Thyroid gland (tissue), 4 donors: ENCODE results near the gene UBAC1. TPM values are rescaled to one million over a fixed set of nuclear protein-coding genes. Genes with fewer than 3 reads are reported as not detected.
"Not testable (repeated sequence)": the region's sequence is repeated elsewhere in the genome, so short reads cannot be mapped to it uniquely, and the experiment has no call there.

ENCODE experiments used
- DNase-seq, 2 donors: peaks; one replicate each; pipeline ENCODE4 v3.0.0-alpha.2; 2019
- H3K27ac ChIP-seq, 3 donors: fragments of 200-600 bp; sonication (generic); 1 replicate in 2 of 3; 2 replicates in 1 of 3; pipeline ENCODE4 v1.5.1; 2016 to 2019; ENCODE audit warnings: mild to moderate bottlenecking in 1 of 3, moderate library complexity in 1 of 3
- H3K27me3 ChIP-seq: fragments of 200-600 bp; sonication (generic); one replicate; pipeline ENCODE4 v1.5.1; 2019
- H3K36me3 ChIP-seq, 2 donors: fragments of 200-600 bp; sonication (generic); one replicate each; pipeline ENCODE4 v1.5.1; 2016 to 2019
- H3K4me1 ChIP-seq, 2 donors: fragments of 200-600 bp; sonication (generic); one replicate each; pipeline ENCODE4 v1.5.1; 2017 to 2019
- H3K4me3 ChIP-seq, 3 donors: fragments of 200-600 bp; sonication (generic); replicated peaks in 1 of 3; 1 replicate in 2 of 3; 2 replicates in 1 of 3; pipeline ENCODE4 v1.5.1; 2016; ENCODE audit warnings: mild to moderate bottlenecking in 1 of 3
- H3K9me3 ChIP-seq: fragments of 200-600 bp; sonication (generic); one replicate; pipeline ENCODE4 v1.5.1; 2017
- POLR2A ChIP-seq, 2 donors: fragments of 450-650 bp; IDR thresholded peaks; one replicate each; pipeline ENCODE4 v1.6.1; 2017; ENCODE audit warnings: antibody characterized with exemption in 2 of 2, mild to moderate bottlenecking in 2 of 2, moderate library complexity in 1 of 2
- WGBS, 2 donors: methylation state at CpG; one replicate each; pipeline ENCODE4 v1.1.5; 2017; 5-methylcytosine and 5-hydroxymethylcytosine counted together
- intact Hi-C: fragments of 100-400 bp; cut with DNase I; formaldehyde crosslinking; loops from one replicate; pipeline ENCODE4 v1.15.1; 2023
- total RNA-seq, 4 donors: library from RNA; depleted of rRNA; stranded (reverse); fragments of >200 nt; gene quantifications; one replicate each; pipeline ENCODE4 v1.2.3, GENCODE V29; 2016
- TF ChIP-seq, protein P1 (sequence below), 6 experiments: fragments of 200-600 bp in 3 of 6; fragments of 450-650 bp in 3 of 6; sonication (generic) in 3 of 6; IDR thresholded peaks; one replicate each; pipeline ENCODE4 v1.5.1; 2016 to 2019; ENCODE audit warnings: antibody characterized with exemption in 6 of 6, mild to moderate bottlenecking in 2 of 6, inconsistent platforms in 1 of 6, moderate library complexity in 1 of 6

The UBAC1 gene
- total RNA-seq, 4 donors from 2014 or later: 37.9 to 56.2 (median 44.2) TPM

GRCh38 chr9:135919318-135919890 lies 41.8 kb downstream of the UBAC1 start:
- H3K27me3 ChIP-seq: no peaks in the 10 kb centered on the region
- no peak for DNase-seq
- H3K9me3 ChIP-seq: no peaks in the 10 kb centered on the region
- H3K27ac ChIP-seq: no peak overlapping the region
- WGBS, 2 donors: 95 to 96% methylated on average over 9 to 11 of the region's 11 CpGs
- no peak overlapping the region for H3K4me3 ChIP-seq
- TF ChIP-seq POLR2A (IDR thresholded peaks at IDR 0.05): no peak
- TF ChIP-seq, protein P1, sequence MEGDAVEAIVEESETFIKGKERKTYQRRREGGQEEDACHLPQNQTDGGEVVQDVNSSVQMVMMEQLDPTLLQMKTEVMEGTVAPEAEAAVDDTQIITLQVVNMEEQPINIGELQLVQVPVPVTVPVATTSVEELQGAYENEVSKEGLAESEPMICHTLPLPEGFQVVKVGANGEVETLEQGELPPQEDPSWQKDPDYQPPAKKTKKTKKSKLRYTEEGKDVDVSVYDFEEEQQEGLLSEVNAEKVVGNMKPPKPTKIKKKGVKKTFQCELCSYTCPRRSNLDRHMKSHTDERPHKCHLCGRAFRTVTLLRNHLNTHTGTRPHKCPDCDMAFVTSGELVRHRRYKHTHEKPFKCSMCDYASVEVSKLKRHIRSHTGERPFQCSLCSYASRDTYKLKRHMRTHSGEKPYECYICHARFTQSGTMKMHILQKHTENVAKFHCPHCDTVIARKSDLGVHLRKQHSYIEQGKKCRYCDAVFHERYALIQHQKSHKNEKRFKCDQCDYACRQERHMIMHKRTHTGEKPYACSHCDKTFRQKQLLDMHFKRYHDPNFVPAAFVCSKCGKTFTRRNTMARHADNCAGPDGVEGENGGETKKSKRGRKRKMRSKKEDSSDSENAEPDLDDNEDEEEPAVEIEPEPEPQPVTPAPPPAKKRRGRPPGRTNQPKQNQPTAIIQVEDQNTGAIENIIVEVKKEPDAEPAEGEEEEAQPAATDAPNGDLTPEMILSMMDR (IDR thresholded peaks at IDR 0.05): no peak
- intact Hi-C loops: no loop called here
- peaks cover 5% of the 10 kb centered on the region in 2 donors for H3K36me3 ChIP-seq
- no peaks in the 10 kb centered on the region for H3K4me1 ChIP-seq

DNA sequence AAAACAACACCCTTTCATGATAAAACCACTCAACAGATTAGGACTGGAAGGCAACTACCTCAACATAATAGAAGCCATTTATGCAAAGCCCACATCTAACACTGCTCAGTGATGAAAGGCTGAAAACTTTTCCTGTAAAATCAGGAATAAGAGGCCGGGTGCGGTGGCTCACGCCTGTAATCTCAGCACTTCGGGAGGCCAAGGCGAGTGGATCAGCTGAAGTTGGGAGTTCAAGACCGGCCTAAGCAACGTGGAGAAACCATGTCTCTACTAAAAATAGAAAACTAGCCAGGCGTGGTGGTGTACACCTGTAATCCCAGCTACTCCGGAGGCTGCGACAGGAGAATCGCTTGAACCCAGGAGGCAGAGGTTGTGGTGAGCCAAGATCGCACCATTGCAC lies 44.9 kb downstream of the UBAC1 start:
- not testable (repeated sequence) for H3K36me3 ChIP-seq

GRCh38 chr9:135914921-135915320 lies 46.3 kb downstream of the UBAC1 start:
- no peaks in the 10 kb centered on the region for H3K9me3 ChIP-seq
- H3K36me3 ChIP-seq: peaks cover 2 to 5% of the 10 kb centered on the region in 2 donors
- 93 to 94% methylated on average over 1 of the region's 1 CpG for WGBS, 2 donors
- no peaks in the 10 kb centered on the region for H3K27me3 ChIP-seq
- H3K27ac ChIP-seq: no peak overlapping the region
- H3K4me1 ChIP-seq: peaks cover 0 to under 1% of the 10 kb centered on the region in 2 donors
- no peak for DNase-seq
- intact Hi-C loops: no loop called here
- H3K4me3 ChIP-seq: no peak overlapping the region
- TF ChIP-seq POLR2A (IDR thresholded peaks at IDR 0.05): no peak
- TF ChIP-seq, protein P1 (IDR thresholded peaks at IDR 0.05): no peak

More for the DNA sequence above, 44.9 kb downstream of the UBAC1 start:
- intact Hi-C loops, H3K27me3 ChIP-seq, DNase-seq, H3K4me1 ChIP-seq, H3K4me3 ChIP-seq, H3K9me3 ChIP-seq, H3K27ac ChIP-seq: not testable (repeated sequence)
- 87 to 95% methylated on average over 12 of the region's 12 CpGs for WGBS, 2 donors

DNA sequence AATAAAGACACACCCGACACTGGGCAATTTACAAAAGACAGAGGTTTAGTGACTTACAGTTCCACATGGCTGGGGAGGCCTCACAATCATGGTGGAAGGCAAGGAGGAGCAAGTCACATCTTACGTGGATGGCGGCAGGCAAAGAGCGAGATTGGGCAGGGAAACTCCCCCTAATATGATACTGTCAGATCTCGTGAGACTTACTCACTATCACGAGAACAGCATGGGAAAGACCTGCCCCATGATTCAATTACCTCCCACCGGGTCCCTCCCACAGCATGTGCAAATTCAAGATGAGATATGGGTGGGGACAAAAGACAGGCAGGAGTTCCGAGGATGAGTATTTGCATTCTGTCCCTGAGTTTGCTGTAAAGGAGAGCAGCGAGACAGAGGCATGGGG lies 49.9 kb downstream of the UBAC1 start:
- H3K9me3 ChIP-seq, H3K27me3 ChIP-seq, DNase-seq, H3K4me3 ChIP-seq, H3K36me3 ChIP-seq, intact Hi-C loops, H3K27ac ChIP-seq: not testable (repeated sequence)
- H3K4me1 ChIP-seq: peaks cover 11 to 18% of the 10 kb centered on the region in 2 donors
- 96 to 98% methylated on average over 9 of the region's 9 CpGs for WGBS, 2 donors

- Histone ChIP-seq H3K4me1 (peaks cover 16 to 23% of the 10 kb centered on the region in 2 donors), H3K27me3 (no peaks in the 10 kb centered on the region), H3K36me3 (peaks cover 2 to 5% of the 10 kb centered on the region in 2 donors), H3K4me3 (no peak overlapping the region), H3K9me3 (no peaks in the 10 kb centered on the region), H3K27ac (no peak overlapping the region)
- WGBS, 2 donors: 97 to 98% methylated on average over 9 of the region's 9 CpGs
- TF ChIP-seq POLR2A (IDR thresholded peaks at IDR 0.05): no peak
- TF ChIP-seq, protein P1 (IDR thresholded peaks at IDR 0.05): no peak
- intact Hi-C loops: no loop called here
- DNase-seq: no peak
These were observed 50.4 kb downstream of the UBAC1 start for GRCh38 chr9:135910757-135911156.

DNA sequence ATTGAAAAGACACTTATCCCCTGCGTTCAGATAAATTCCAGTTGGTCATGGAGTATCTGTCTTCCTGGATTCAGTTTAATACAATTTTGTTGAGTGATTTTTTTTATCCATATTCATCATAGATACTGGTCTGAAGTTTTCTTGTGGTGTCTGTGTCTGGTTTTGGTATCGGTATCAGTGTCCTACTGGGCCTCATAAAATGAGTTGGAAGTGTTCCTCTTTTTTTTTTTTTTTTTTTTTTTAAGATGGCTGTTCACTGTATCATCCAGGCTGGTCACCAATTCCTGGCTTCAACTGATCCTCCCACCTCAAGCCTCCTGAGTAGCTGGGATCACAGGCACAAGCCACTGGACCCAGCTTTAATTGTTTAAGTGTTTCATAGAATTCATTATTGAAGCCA lies 51.0 kb downstream of the UBAC1 start:
- H3K4me3 ChIP-seq: no peak overlapping the region
- WGBS, 2 donors: 92 to 93% methylated on average over 2 of the region's 2 CpGs
- H3K36me3 ChIP-seq: peaks cover 2 to 5% of the 10 kb centered on the region in 2 donors
- H3K4me1 ChIP-seq: peaks cover 18 to 28% of the 10 kb centered on the region in 2 donors
- no peak for DNase-seq
- H3K9me3 ChIP-seq: no peaks in the 10 kb centered on the region
- no peaks in the 10 kb centered on the region for H3K27me3 ChIP-seq
- H3K27ac ChIP-seq: no peak overlapping the region
- intact Hi-C loops: no loop called here
- TF ChIP-seq, protein P1 (IDR thresholded peaks at IDR 0.05): no peak
- no peak for TF ChIP-seq POLR2A (IDR thresholded peaks at IDR 0.05)
